Dendritic cell treated with granulocyte-macrophage colony-stimulating factor and Interleukin-4, amounts not matched to agents 40 ng/mL and 50 ng/mL, for 4 days (primary cell): ENCODE results near the gene MACROD2.

Source experiments
- H3K27ac Mint-ChIP-seq: one replicate; pipeline ENCODE4 v1.8.0; 2022; ENCODE audit warnings: mild to moderate bottlenecking, mixed read lengths
- H3K27me3 Mint-ChIP-seq: one replicate; pipeline ENCODE4 v1.8.0; 2022; ENCODE audit warnings: mild to moderate bottlenecking, mixed read lengths
- H3K36me3 Mint-ChIP-seq: one replicate; pipeline ENCODE4 v1.8.0; 2022; ENCODE audit warnings: low read depth, mixed read lengths
- H3K4me1 Mint-ChIP-seq: one replicate; pipeline ENCODE4 v1.8.0; 2022; ENCODE audit warnings: low read depth, mixed read lengths
- H3K4me3 Mint-ChIP-seq: one replicate; pipeline ENCODE4 v1.8.0; 2022; ENCODE audit warnings: mild to moderate bottlenecking, moderate library complexity, mixed read lengths
- H3K9me3 Mint-ChIP-seq: one replicate; pipeline ENCODE4 v1.8.0; 2022; ENCODE audit warnings: mixed read lengths
- intact Hi-C: fragments of 100-400 bp; cut with micrococcal nuclease; formaldehyde crosslinking; loops from one replicate; pipeline ENCODE4 v1.15.0; 2022

MACROD2 gene

DNA sequence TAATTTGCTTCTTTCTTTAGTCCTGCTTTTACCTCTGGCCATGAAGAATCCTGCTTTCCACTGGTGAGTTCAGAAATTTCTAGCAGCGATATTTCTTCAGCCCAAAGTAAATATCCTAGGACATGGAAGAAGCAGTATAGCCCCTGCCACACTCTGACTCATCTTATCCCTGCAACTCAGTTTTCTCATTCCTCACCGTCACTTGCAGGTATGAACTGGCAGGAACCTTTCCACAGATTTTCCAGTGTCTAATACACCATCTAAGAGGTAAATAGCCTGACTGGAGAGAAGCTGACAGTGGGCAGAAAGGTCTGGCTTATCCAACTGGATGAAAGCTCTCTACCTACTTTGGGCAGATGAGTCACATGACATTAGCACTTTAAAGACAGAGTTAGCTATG, 1158.8 kb downstream of the MACROD2 start:
- no peaks in the 10 kb centered on the region for H3K36me3 Mint-ChIP-seq
- H3K4me1 Mint-ChIP-seq = no peaks in the 10 kb centered on the region

DNA sequence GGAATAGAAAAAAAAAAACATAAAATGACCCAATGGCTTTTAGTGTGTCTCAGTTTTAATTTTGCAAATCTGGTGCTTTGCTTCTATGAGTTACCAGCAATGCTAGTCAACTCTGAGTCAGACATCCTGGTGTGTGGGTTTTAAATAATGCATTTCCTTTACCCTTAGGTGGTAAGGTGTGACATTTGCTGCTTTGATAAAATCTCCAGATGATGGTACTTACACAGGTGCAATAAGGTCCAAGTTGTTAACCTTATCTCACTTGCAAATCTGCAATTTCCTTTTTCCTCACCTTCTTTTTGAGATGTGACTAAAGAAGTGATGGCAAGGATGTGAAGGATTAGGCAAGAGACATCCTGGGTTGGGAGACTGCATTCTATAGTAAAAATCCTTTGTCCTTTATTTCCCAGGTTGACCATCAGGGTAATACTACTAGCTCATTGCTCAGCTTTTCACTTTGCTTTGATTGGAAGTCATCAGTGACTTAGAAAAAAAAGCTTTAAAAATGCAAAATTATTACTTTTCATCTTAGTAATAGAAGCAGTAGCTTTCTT, 1160.6 kb downstream of the MACROD2 start:
- H3K4me1 Mint-ChIP-seq = no peaks in the 10 kb centered on the region
- H3K36me3 Mint-ChIP-seq = no peaks in the 10 kb centered on the region
- H3K4me3 Mint-ChIP-seq = no peak overlapping the region
- H3K9me3 Mint-ChIP-seq = no peaks in the 10 kb centered on the region
- H3K27ac Mint-ChIP-seq = no peak overlapping the region
- no peaks in the 10 kb centered on the region for H3K27me3 Mint-ChIP-seq
- intact Hi-C loops = no loop called here

More for the DNA sequence above, 1158.8 kb downstream of the MACROD2 start:
- Mint-ChIP-seq H3K4me3 (no peak overlapping the region), H3K27ac (no peak overlapping the region), H3K9me3 (no peaks in the 10 kb centered on the region), H3K27me3 (no peaks in the 10 kb centered on the region)
- intact Hi-C loops = no loop called here

DNA sequence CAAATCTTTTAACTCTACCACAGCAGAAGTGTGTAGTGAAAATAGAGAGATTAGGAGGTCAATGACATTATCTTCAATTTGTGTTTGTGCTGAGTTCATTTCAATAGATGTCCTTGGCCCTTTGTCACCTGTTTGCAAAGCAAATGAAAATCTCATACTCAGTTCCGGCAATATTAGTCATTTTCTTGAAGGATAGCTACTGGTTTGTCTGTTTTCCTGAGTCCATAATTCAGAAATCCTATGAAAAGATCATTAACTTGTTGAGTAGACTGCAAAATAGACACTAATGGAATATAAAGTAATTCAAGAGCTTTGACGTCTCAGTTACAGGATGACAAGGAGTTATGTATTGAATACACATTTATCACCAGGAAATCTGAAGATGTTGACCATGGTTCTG, 1163.2 kb downstream of the MACROD2 start:
- no peaks in the 10 kb centered on the region for H3K9me3 Mint-ChIP-seq
- no peaks in the 10 kb centered on the region for H3K27me3 Mint-ChIP-seq
- H3K36me3 Mint-ChIP-seq = no peaks in the 10 kb centered on the region
- H3K4me3 Mint-ChIP-seq = no peak overlapping the region
- intact Hi-C loops = no loop called here
- no peak overlapping the region for H3K27ac Mint-ChIP-seq
- peaks cover 6% of the 10 kb centered on the region for H3K4me1 Mint-ChIP-seq

DNA sequence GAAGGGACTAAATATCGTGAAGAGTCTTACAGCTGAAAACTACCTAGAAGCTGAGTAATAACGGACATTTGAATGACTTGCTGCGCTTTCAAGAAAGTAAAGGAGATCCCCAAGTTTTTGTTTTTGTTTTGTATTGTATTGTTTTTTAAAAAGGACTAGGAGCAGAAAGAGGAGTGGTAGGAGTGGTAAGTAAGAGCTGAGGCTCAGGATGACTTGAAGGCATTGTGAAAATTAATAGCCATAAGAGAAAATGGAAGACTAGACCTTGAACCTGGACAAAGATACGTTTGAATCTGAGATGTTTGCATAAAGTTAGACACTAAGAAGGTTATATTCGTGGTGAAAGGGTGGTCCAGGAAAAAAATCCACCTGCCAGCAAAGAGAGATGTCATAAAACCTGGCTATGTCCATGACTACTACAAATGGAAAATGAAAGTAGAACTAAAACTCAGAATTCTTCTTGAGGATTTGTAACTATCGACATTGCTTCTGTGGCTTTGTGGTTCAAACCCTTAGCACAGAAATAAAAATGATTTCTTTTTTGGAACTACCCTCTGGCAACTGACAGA, 1166.8 kb downstream of the MACROD2 start:
- Mint-ChIP-seq H3K27me3 (no peaks in the 10 kb centered on the region), H3K4me1 (peaks cover 6% of the 10 kb centered on the region), H3K27ac (peak overlapping the region; percentile 32), H3K4me3 (peak overlapping the region; percentile 20), H3K9me3 (no peaks in the 10 kb centered on the region), H3K36me3 (no peaks in the 10 kb centered on the region)
- intact Hi-C loops = no loop called here

DNA sequence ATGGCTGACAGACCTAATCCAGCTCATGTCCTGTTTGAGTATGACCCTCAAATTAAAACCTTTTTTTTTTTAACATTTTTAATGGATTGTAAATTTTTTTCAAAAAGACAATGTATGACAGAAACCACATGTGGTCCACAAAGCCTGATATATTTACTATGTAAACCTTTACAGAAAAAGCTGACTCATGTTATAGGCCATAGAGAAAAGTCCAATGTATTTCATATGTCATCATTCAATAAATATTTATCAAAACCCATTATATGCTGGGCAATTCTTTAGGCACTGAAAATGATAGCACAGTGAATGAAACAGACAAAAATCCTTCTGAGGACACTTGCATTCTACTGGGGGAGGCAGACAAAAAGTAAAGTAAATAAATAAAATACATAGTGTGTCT, 1168.3 kb downstream of the MACROD2 start:
- Mint-ChIP-seq H3K27ac (no peak overlapping the region), H3K4me3 (no peak overlapping the region), H3K27me3 (no peaks in the 10 kb centered on the region), H3K4me1 (peaks cover 6% of the 10 kb centered on the region), H3K36me3 (no peaks in the 10 kb centered on the region), H3K9me3 (no peaks in the 10 kb centered on the region)
- intact Hi-C loops = no loop called here

DNA sequence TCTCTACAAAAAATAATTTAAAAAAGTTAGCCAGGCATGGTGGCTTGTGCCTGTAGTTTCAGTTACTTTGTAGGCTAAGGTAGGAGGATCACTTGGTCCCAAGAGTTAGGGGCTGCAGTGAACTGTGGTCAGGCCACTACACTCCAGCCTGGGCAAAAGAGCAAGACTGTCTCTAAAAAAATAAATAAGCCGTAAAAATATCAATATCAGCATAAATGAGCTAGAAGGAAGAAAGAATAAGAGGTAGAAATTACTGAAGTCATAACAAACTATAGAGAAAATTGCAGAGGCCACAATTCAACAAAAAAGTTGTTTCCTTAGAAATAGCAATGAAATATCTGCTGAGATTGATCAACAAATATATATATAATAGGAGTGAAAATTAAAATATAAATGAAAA, 1169.4 kb downstream of the MACROD2 start:
- Mint-ChIP-seq H3K4me1 (peaks cover 6% of the 10 kb centered on the region), H3K36me3 (no peaks in the 10 kb centered on the region), H3K9me3 (no peaks in the 10 kb centered on the region), H3K4me3 (no peak overlapping the region), H3K27ac (no peak overlapping the region), H3K27me3 (no peaks in the 10 kb centered on the region)
- intact Hi-C loops = no loop called here

DNA sequence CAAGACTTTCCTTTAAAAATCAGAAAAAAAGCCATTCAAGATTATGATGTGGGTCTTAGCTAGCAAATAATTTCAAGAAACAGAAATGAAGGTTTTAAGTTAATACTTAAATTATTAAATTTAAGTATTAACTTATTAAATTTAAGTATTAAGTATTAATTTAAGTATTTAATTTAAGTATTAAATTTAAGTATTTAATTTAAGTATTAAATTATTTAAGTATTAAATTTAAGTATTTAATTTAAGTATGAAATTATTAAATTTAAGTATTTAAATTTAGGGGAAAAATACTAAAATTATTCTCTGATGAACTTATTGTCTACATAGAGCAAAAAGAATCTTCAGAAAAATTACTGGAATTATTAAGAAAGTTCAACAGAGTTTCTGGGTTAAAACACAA, 1171.4 kb downstream of the MACROD2 start:
- no peaks in the 10 kb centered on the region for H3K27me3 Mint-ChIP-seq
- H3K4me3 Mint-ChIP-seq = no peak overlapping the region
- no peaks in the 10 kb centered on the region for H3K36me3 Mint-ChIP-seq
- intact Hi-C loops = no loop called here
- H3K4me1 Mint-ChIP-seq = peaks cover 6% of the 10 kb centered on the region
- no peaks in the 10 kb centered on the region for H3K9me3 Mint-ChIP-seq
- H3K27ac Mint-ChIP-seq = no peak overlapping the region

DNA sequence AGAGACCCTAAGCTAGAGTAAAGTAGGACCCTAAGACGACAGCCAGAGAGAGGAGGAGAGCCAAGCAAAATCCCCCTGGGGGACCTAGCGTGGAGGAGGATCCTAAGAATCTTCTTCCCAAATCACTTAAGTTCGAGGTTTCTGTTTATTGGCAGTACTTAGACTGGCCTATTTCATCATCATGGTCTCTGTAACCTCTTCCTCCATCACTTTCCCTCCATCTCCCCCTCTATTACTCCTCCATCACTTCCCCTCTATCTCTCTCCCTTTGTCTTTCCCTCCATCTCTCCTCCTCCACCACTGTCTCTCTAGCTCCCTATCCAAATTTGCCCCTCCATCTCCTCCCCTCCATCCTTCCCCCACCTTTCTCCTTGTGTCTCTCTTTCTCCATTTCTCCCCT, 1175.7 kb downstream of the MACROD2 start:
- H3K4me3 Mint-ChIP-seq = no peak overlapping the region
- no peaks in the 10 kb centered on the region for H3K4me1 Mint-ChIP-seq
- no peak overlapping the region for H3K27ac Mint-ChIP-seq
- peaks cover 2% of the 10 kb centered on the region for H3K9me3 Mint-ChIP-seq
- no peaks in the 10 kb centered on the region for H3K36me3 Mint-ChIP-seq
- H3K27me3 Mint-ChIP-seq = no peaks in the 10 kb centered on the region
- intact Hi-C loops = no loop called here

DNA sequence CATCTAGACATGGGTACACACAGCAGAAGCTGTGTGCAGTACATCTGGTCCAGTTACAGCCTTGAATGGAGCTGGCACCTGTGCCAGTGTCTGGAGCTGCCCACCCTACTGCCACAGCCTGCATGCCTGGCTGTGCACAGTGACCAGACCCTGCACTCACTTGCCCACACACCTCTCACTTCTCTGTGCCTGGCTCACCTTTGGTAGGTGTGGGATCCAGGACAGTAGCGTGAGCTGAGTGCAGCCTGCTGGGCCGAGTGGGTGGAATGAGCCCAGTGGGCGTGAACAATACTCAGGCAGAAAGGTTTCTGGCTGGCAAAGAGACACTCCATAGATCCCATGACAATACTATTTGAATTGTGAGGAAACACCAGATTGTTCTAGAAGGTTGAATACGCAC, 1181.6 kb downstream of the MACROD2 start:
- Mint-ChIP-seq H3K36me3 (no peaks in the 10 kb centered on the region), H3K27me3 (no peaks in the 10 kb centered on the region), H3K27ac (no peak overlapping the region), H3K9me3 (peaks cover 16% of the 10 kb centered on the region), H3K4me3 (no peak overlapping the region), H3K4me1 (no peaks in the 10 kb centered on the region)
- intact Hi-C loops = no loop called here

DNA sequence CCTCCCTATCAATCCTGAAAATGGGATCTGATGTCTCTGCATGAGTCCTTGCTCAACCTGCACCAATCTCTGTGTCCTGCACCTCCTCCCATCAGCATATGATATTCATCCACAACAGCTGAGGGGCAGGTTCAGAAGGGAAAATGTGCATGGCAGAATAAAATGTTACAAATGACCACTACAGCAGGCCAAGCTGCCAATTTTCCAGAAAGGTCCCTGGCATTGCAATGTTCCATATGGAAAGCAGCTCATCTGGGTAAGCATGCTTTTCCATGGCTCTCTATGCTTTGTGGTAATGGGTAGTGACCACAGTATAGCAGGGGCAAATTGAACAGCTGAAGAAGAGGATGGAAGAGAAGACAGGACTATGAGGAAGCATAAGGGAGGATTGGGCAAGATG, 1183.3 kb downstream of the MACROD2 start:
- peaks cover 16% of the 10 kb centered on the region for H3K9me3 Mint-ChIP-seq
- intact Hi-C loops = no loop called here
- no peak overlapping the region for H3K4me3 Mint-ChIP-seq
- H3K27ac Mint-ChIP-seq = no peak overlapping the region
- H3K4me1 Mint-ChIP-seq = no peaks in the 10 kb centered on the region
- H3K36me3 Mint-ChIP-seq = no peaks in the 10 kb centered on the region
- no peaks in the 10 kb centered on the region for H3K27me3 Mint-ChIP-seq

DNA sequence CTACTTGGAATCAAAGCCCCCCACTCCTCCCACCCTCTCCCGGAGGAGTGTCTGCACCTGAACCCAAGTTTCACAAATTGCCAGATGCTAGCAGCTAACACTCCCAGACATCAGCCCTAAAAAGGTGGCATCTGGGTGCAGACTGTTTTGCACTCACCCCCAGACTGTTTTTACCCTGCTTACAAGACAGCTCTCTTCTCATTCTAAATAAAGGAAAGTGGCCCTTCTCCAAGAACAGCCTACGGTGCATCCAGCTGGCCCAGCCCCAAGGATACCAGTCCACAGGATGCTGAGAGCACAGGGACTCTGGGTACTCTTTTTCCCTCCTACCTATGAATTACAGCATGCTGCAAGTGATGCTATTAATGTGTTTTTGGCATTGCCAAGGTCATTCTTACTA, 1184.1 kb downstream of the MACROD2 start:
- Mint-ChIP-seq H3K27ac (no peak overlapping the region), H3K9me3 (peaks cover 16% of the 10 kb centered on the region), H3K4me3 (no peak overlapping the region), H3K4me1 (no peaks in the 10 kb centered on the region), H3K27me3 (no peaks in the 10 kb centered on the region), H3K36me3 (no peaks in the 10 kb centered on the region)
- intact Hi-C loops = no loop called here

DNA sequence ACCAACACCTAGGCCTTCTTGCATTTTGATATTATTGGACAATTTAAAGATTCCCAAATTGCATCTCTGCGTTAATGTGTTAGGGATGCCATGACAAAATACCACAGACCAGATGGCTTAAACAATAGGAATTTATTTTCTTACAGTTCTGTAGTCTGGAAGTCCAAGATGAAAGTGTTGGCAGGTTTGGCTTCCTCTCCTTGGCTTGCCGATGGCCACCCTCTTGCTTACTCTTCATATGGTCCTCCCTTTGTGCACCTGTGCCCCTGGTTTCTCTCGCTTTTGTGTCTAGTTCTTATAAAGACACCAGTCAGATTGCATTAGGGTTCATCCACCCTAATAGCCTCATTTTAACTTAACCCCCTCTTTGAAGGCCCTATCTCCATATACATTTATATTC, 1184.5 kb downstream of the MACROD2 start:
- Mint-ChIP-seq H3K9me3 (peaks cover 16% of the 10 kb centered on the region), H3K27me3 (no peaks in the 10 kb centered on the region), H3K27ac (no peak overlapping the region), H3K36me3 (no peaks in the 10 kb centered on the region), H3K4me1 (no peaks in the 10 kb centered on the region), H3K4me3 (no peak overlapping the region)
- intact Hi-C loops = no loop called here

DNA sequence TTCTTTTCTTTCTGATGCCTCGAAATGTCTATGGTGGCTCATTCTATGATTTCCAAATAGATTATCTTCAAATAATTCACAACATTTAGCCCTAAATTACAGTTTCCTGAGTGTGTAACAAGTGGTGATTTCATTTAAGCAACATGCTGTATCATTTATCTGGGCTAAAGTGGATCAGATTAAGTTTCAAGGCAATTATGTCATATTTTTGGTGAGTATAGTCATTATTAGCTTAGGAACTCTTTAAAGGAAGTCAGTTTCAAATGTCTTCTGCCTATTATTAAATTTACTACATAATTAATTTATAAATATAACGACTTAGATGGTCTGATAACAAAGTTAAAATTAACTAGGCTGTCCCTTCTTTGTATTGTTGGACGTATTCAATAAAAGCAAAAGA, 1190.0 kb downstream of the MACROD2 start:
- Mint-ChIP-seq H3K4me3 (no peak overlapping the region), H3K36me3 (no peaks in the 10 kb centered on the region), H3K4me1 (no peaks in the 10 kb centered on the region), H3K27ac (no peak overlapping the region), H3K9me3 (peaks cover 6% of the 10 kb centered on the region), H3K27me3 (no peaks in the 10 kb centered on the region)
- intact Hi-C loops = no loop called here

DNA sequence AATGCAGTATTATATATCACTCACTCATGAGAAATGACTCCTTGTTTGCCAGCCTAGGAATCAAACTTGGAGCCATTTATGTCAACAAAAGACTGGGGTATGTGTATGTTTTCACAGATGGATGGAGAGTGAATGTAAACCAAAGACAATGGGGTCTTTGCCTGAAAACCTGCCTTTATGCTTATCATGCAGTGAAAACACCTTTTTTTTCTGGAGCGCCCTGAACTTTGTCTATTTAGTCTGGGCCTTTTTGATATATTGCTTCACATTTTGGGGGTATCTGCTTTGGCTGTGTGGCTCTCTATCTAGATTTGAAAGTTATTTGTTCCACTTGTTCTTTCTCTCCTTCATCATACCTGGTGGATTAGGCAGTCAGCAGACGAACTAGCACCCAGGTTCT, 1190.6 kb downstream of the MACROD2 start:
- intact Hi-C loops = no loop called here
- Mint-ChIP-seq H3K9me3 (peaks cover 8% of the 10 kb centered on the region), H3K4me3 (no peak overlapping the region), H3K4me1 (no peaks in the 10 kb centered on the region), H3K27me3 (no peaks in the 10 kb centered on the region), H3K27ac (no peak overlapping the region), H3K36me3 (no peaks in the 10 kb centered on the region)

DNA sequence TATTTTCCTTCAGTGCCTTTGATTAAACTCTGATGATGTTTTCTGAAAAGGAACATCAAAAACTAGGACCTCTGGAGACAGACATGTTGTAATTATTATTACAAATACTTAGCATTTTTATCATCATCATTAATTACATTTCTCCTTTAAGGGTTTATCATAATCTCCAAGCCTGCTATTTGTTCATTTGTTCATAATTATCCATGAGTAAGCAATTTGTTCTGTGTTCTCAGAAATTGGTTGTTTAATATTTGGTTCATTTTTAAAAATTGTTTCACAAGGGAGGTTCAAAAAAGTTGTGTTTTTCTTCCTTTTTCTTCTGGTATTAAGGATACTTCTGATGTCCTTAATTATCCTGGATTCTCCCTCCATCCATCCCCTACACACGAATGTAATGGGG, 1192.3 kb downstream of the MACROD2 start:
- Mint-ChIP-seq H3K27me3 (no peaks in the 10 kb centered on the region), H3K4me3 (no peak overlapping the region), H3K4me1 (no peaks in the 10 kb centered on the region), H3K27ac (no peak overlapping the region), H3K36me3 (no peaks in the 10 kb centered on the region), H3K9me3 (peaks cover 16% of the 10 kb centered on the region)
- intact Hi-C loops = no loop called here
